SK-N-SH (cell line): ENCODE results near the gene RAB5B.
"Not testable (repeated sequence)": the region's sequence is repeated elsewhere in the genome, so short reads cannot be mapped to it uniquely, and the experiment has no call there.

Experiments
- EP300 ChIP-seq, 2 experiments: IDR thresholded peaks; 2 replicates each; pipeline versions ENCODE4 v1.4.0 to v1.6.1; 2012; ENCODE audit warnings: borderline replicate concordance in 1 of 2, low read depth in 1 of 2, low read length in 1 of 2
- FOXJ3 ChIP-seq: sonication (generic); formaldehyde crosslinking; IDR thresholded peaks from 2 replicates; pipeline ENCODE4 v1.5.1; 2020; ENCODE audit warnings: mild to moderate bottlenecking, missing genetic modification reagents
- GABPA ChIP-seq: IDR thresholded peaks from 2 replicates; pipeline ENCODE4 v1.4.0; 2012; ENCODE audit warnings: low read depth, mild to moderate bottlenecking
- JUND ChIP-seq: IDR thresholded peaks from 2 replicates; pipeline ENCODE4 v1.4.0; 2012
- MXI1 ChIP-seq: IDR thresholded peaks from 2 replicates; pipeline ENCODE4 v1.6.1; 2012; ENCODE audit warnings: mild to moderate bottlenecking, low read depth, low read length, improper control_type of control experiment
- NFIC ChIP-seq: IDR thresholded peaks from 2 replicates; pipeline ENCODE4 v1.4.0; 2012; ENCODE audit warnings: borderline replicate concordance
- NRF1 ChIP-seq: IDR thresholded peaks from 2 replicates; pipeline ENCODE4 v1.6.1; 2012; ENCODE audit warnings: low read depth, mild to moderate bottlenecking, low read length
- POLR2AphosphoS5 ChIP-seq: IDR thresholded peaks from 2 replicates; pipeline ENCODE4 v1.6.1; 2012; ENCODE audit warnings: low read depth, low read length
- RFX5 ChIP-seq: IDR thresholded peaks from 2 replicates; pipeline ENCODE4 v1.6.1; 2012; ENCODE audit warnings: mild to moderate bottlenecking, improper control_type of control experiment, low read length
- SIN3A ChIP-seq: IDR thresholded peaks from 2 replicates; pipeline ENCODE4 v1.6.1; 2012; ENCODE audit warnings: low read depth, mild to moderate bottlenecking, low read length, moderate library complexity, borderline replicate concordance
- SMC3 ChIP-seq: IDR thresholded peaks from 2 replicates; pipeline ENCODE4 v1.6.1; 2012; ENCODE audit warnings: low read depth, low read length, improper control_type of control experiment
- TF ChIP-seq, protein P1 (sequence below): fragments of 200-600 bp; sonication (generic); IDR thresholded peaks from 2 replicates; pipeline ENCODE4 v1.6.1; 2017; ENCODE audit warnings: antibody characterized with exemption, mild to moderate bottlenecking, moderate library complexity
- TF ChIP-seq, protein P2 (sequence below): fragments of 150-350 bp; IDR thresholded peaks from 2 replicates; pipeline ENCODE4 v1.6.1; 2017; ENCODE audit warnings: antibody characterized with exemption, low read length, low read depth, borderline replicate concordance

DNA sequence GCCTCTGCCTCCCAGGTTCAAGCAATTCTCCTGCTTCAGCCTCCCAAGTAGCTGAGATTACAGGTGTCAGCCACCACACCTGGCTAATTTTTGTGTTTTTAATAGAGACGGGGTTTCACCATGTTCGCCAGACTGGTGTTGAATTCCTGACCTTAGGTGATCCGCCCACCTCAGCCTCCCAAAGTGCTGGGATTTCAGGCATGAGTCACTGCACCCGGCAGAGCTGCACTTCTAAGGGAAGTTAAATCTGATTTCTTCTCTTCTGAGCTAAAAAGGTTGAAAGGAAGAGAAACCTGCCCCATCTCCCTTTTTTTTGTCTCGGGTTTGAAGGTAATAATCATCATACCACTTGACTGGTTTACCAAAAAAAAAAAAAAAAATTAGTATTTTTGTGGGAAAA is 8.0 kb downstream of the RAB5B start:
- not testable (repeated sequence) for TF ChIP-seq SMC3; MXI1; EP300 (IDR thresholded peaks at IDR 0.05; ENCODE audit: borderline replicate concordance in 1 of 2, low read depth in 1 of 2, low read length in 1 of 2); JUND; POLR2AphosphoS5; NRF1; FOXJ3 (CRISPR knock-in tag); GABPA; RFX5; NFIC; SIN3A
- TF ChIP-seq, protein P1, sequence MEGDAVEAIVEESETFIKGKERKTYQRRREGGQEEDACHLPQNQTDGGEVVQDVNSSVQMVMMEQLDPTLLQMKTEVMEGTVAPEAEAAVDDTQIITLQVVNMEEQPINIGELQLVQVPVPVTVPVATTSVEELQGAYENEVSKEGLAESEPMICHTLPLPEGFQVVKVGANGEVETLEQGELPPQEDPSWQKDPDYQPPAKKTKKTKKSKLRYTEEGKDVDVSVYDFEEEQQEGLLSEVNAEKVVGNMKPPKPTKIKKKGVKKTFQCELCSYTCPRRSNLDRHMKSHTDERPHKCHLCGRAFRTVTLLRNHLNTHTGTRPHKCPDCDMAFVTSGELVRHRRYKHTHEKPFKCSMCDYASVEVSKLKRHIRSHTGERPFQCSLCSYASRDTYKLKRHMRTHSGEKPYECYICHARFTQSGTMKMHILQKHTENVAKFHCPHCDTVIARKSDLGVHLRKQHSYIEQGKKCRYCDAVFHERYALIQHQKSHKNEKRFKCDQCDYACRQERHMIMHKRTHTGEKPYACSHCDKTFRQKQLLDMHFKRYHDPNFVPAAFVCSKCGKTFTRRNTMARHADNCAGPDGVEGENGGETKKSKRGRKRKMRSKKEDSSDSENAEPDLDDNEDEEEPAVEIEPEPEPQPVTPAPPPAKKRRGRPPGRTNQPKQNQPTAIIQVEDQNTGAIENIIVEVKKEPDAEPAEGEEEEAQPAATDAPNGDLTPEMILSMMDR = not testable (repeated sequence)
- TF ChIP-seq, protein P2, sequence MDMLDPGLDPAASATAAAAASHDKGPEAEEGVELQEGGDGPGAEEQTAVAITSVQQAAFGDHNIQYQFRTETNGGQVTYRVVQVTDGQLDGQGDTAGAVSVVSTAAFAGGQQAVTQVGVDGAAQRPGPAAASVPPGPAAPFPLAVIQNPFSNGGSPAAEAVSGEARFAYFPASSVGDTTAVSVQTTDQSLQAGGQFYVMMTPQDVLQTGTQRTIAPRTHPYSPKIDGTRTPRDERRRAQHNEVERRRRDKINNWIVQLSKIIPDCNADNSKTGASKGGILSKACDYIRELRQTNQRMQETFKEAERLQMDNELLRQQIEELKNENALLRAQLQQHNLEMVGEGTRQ = not testable (repeated sequence)
